ENCODE data around the gene MAPK10. TPM values are rescaled to one million over a fixed set of nuclear protein-coding genes. Genes with fewer than 3 reads are reported as not detected.

Gene MAPK10
- total and polyA plus RNA-seq, 4 donors: 3.3 to 109 (median 24.5) TPM

DNA sequence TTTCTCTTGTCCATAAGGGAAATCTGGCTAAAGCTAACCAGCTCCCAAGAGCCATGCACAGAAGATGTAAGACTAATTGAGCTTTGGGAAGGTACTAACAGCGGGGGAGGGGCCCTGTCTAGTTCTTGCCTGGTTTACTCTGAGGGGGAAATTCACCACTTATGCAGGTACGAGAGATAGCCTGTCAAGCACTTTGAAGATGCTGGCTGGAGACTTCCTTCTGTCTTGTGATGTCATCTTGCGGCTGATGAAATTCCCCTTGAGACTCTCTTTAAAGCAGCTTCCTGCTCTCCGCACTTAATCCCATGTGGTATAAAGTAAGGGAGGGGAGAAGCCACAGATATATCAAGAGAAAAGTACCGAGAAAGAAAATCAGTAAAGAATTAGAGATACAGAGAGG is 345.3 kb downstream of the MAPK10 start:
- H3K4me1 ChIP-seq (ENCODE audit: control insufficient read depth in 5 of 5, insufficient read depth in 5 of 5, low read length in 5 of 5): peaks cover 0 to 12% (median 0%) of the 10 kb centered on the region in 5 donors
- 71 to 75% methylated on average over 5 of the region's 5 CpGs for WGBS, 2 donors
- TF ChIP-seq, protein P1, sequence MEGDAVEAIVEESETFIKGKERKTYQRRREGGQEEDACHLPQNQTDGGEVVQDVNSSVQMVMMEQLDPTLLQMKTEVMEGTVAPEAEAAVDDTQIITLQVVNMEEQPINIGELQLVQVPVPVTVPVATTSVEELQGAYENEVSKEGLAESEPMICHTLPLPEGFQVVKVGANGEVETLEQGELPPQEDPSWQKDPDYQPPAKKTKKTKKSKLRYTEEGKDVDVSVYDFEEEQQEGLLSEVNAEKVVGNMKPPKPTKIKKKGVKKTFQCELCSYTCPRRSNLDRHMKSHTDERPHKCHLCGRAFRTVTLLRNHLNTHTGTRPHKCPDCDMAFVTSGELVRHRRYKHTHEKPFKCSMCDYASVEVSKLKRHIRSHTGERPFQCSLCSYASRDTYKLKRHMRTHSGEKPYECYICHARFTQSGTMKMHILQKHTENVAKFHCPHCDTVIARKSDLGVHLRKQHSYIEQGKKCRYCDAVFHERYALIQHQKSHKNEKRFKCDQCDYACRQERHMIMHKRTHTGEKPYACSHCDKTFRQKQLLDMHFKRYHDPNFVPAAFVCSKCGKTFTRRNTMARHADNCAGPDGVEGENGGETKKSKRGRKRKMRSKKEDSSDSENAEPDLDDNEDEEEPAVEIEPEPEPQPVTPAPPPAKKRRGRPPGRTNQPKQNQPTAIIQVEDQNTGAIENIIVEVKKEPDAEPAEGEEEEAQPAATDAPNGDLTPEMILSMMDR (IDR thresholded peaks at IDR 0.05; ENCODE audit: control extremely low read depth, extremely low read depth): no peak

DNA sequence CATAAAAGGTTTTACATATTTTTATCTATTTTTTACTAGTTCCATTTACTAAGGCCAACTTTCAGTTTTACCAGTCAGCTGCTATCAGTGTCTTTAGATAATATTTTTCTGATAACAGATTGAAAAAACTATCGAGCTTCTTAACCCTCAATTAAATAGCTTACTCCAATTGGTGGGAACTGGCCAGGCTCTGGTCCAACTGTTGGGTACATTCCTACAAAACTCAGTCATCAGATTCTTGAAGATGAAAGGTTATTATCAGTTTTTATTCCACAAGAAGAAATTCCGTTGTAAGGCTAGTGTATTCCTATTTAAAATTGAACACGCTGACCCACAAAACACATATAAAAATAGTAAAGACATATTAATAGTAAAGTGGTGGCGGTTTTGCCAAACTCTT is 346.2 kb downstream of the MAPK10 start:
- H3K27me3 ChIP-seq (ENCODE audit: control insufficient read depth in 3 of 3, insufficient read depth in 3 of 3, low read length in 2 of 3): no peaks in the 10 kb centered on the region
- peaks cover 0 to 12% (median 0%) of the 10 kb centered on the region in 5 donors for H3K4me1 ChIP-seq (ENCODE audit: control insufficient read depth in 5 of 5, insufficient read depth in 5 of 5, low read length in 5 of 5)
- H3K4me3 ChIP-seq: no peak overlapping the region
- TF ChIP-seq, protein P1 (IDR thresholded peaks at IDR 0.05; ENCODE audit: control extremely low read depth, extremely low read depth): no peak
- no peaks in the 10 kb centered on the region for H3K9me3 ChIP-seq (ENCODE audit: control insufficient read depth in 4 of 4, insufficient read depth in 3 of 4, low read length in 3 of 4)
- ATAC-seq (ENCODE audit: insufficient read depth, low FRiP score) (no peak), DNase-seq (no peak)
- peaks cover 0 to 3% (median 0%) of the 10 kb centered on the region in 4 donors for H3K36me3 ChIP-seq (ENCODE audit: control insufficient read depth in 4 of 4, insufficient read depth in 4 of 4, low read length in 4 of 4)
- 65 to 85% methylated on average over 4 of the region's 4 CpGs for WGBS, 2 donors
- H3K9ac ChIP-seq (ENCODE audit: insufficient read depth in 1 of 2, low read length in 2 of 2): no peak overlapping the region
- no peak overlapping the region for H3K27ac ChIP-seq (ENCODE audit: low read depth in 1 of 2, low read length in 1 of 2)

More for the DNA sequence above, 345.3 kb downstream of the MAPK10 start:
- Histone ChIP-seq H3K27me3 (ENCODE audit: control insufficient read depth in 3 of 3, insufficient read depth in 3 of 3, low read length in 2 of 3) (no peaks in the 10 kb centered on the region), H3K9ac (ENCODE audit: insufficient read depth in 1 of 2, low read length in 2 of 2) (no peak overlapping the region), H3K9me3 (ENCODE audit: control insufficient read depth in 4 of 4, insufficient read depth in 3 of 4, low read length in 3 of 4) (no peaks in the 10 kb centered on the region), H3K36me3 (ENCODE audit: control insufficient read depth in 4 of 4, insufficient read depth in 4 of 4, low read length in 4 of 4) (peaks cover 0 to 3% (median 0%) of the 10 kb centered on the region in 4 donors), H3K27ac (ENCODE audit: low read depth in 1 of 2, low read length in 1 of 2) (no peak overlapping the region), H3K4me3 (no peak overlapping the region)
- ATAC-seq (ENCODE audit: insufficient read depth, low FRiP score) (no peak), DNase-seq (no peak)

DNA sequence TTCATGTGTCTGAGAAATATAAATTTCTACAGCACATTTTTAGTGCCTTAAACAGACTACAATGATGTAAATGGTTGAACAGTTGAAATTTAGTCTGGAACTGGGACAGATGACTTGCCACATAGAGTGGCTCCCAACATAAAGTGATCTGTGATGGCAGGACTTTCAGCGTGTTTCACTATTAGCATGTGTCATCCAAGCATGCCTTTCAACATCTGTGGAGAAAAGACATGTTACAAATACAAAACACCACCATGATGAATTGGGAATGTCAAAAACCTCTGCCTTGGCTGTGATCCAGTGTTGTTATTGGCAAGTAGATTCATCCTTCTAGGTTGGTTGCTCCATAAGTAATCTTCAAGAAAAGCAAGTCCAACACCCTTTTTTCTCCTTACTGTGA is 348.7 kb downstream of the MAPK10 start:
- H3K4me3 ChIP-seq: no peak overlapping the region
- ATAC-seq (ENCODE audit: insufficient read depth, low FRiP score) (no peak), DNase-seq (no peak)
- no peak overlapping the region for H3K9ac ChIP-seq (ENCODE audit: insufficient read depth in 1 of 2, low read length in 2 of 2)
- H3K27ac ChIP-seq (ENCODE audit: low read depth in 1 of 2, low read length in 1 of 2): no peak overlapping the region
- no peaks in the 10 kb centered on the region for H3K36me3 ChIP-seq (ENCODE audit: control insufficient read depth in 4 of 4, insufficient read depth in 4 of 4, low read length in 4 of 4)
- WGBS, 2 donors: 44 to 70% methylated on average over 1 of the region's 1 CpG
- peaks cover 0 to 12% (median 0%) of the 10 kb centered on the region in 5 donors for H3K4me1 ChIP-seq (ENCODE audit: control insufficient read depth in 5 of 5, insufficient read depth in 5 of 5, low read length in 5 of 5)
- H3K27me3 ChIP-seq (ENCODE audit: control insufficient read depth in 3 of 3, insufficient read depth in 3 of 3, low read length in 2 of 3): no peaks in the 10 kb centered on the region
- H3K9me3 ChIP-seq (ENCODE audit: control insufficient read depth in 4 of 4, insufficient read depth in 3 of 4, low read length in 3 of 4): no peaks in the 10 kb centered on the region
- TF ChIP-seq, protein P1 (IDR thresholded peaks at IDR 0.05; ENCODE audit: control extremely low read depth, extremely low read depth): no peak

DNA sequence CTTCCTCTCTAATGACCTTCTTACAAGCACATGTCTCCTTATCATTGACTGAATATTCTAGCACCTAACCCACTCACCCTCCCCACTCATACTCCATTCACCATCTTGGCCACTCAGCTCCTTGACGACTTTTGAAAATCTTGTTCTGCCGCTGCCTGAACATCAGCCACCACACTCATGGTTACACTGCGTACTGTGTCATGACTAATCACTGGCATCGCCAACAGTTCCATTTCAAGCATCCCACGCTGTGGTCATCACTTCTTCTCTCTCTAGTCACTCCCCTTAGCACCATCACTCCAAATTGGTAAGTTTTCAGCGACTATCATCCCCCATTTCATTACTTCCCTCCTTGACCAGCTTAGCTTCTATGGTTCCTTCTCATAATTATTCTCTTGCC is 352.8 kb downstream of the MAPK10 start:
- ATAC-seq (ENCODE audit: insufficient read depth, low FRiP score) (no peak), DNase-seq (no peak)
- 86 to 94% methylated on average over 6 of the region's 6 CpGs for WGBS, 2 donors
- peaks cover 0 to 2% (median 0%) of the 10 kb centered on the region in 4 donors for H3K36me3 ChIP-seq (ENCODE audit: control insufficient read depth in 4 of 4, insufficient read depth in 4 of 4, low read length in 4 of 4)
- no peak overlapping the region for H3K9ac ChIP-seq (ENCODE audit: insufficient read depth in 1 of 2, low read length in 2 of 2)
- H3K4me1 ChIP-seq (ENCODE audit: control insufficient read depth in 5 of 5, insufficient read depth in 5 of 5, low read length in 5 of 5): peaks cover 0 to 5% (median 3%) of the 10 kb centered on the region in 5 donors
- no peak overlapping the region for H3K27ac ChIP-seq (ENCODE audit: low read depth in 1 of 2, low read length in 1 of 2)
- no peaks in the 10 kb centered on the region for H3K27me3 ChIP-seq (ENCODE audit: control insufficient read depth in 3 of 3, insufficient read depth in 3 of 3, low read length in 2 of 3)
- no peaks in the 10 kb centered on the region for H3K9me3 ChIP-seq (ENCODE audit: control insufficient read depth in 4 of 4, insufficient read depth in 3 of 4, low read length in 3 of 4)
- TF ChIP-seq, protein P1 (IDR thresholded peaks at IDR 0.05; ENCODE audit: control extremely low read depth, extremely low read depth): no peak
- H3K4me3 ChIP-seq: no peak overlapping the region
